GM10266 (cell line): ENCODE results near the gene DSCAML1.
"Not testable (repeated sequence)": the region's sequence is repeated elsewhere in the genome, so short reads cannot be mapped to it uniquely, and the experiment has no call there.

ENCODE experiments used
- DNase-seq: peaks from one replicate; pipeline ENCODE4 v3.0.0; 2012; ENCODE audit errors: extremely low spot score
- TF ChIP-seq, protein P1 (sequence below): IDR thresholded peaks from 2 replicates; pipeline ENCODE4 v1.5.1; 2012; ENCODE audit warnings: mild to moderate bottlenecking, low read depth; ENCODE audit not compliant: control insufficient read depth, insufficient read depth; ENCODE audit errors: missing control alignments

Gene DSCAML1

DNA sequence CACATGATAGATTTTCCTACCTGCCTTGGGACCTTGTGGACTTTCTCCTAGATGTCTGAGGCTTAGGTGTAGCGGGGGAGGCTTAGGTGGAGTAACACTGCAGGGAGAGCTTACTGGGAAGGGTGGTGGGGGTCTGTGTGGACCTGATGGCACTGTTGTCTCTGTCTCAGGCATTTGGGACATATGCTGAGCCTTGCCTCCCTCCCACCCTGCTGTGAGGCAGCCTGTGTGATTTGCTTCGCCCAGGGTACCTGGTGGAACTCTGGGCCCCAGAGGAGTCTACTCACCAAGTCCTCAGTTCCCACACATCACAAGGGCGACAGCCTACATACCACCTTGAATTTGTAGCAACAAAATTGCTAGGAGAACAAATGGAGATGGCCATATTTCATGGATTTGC is 388.7 kb downstream of the DSCAML1 start:
- no peak for DNase-seq
- TF ChIP-seq, protein P1, sequence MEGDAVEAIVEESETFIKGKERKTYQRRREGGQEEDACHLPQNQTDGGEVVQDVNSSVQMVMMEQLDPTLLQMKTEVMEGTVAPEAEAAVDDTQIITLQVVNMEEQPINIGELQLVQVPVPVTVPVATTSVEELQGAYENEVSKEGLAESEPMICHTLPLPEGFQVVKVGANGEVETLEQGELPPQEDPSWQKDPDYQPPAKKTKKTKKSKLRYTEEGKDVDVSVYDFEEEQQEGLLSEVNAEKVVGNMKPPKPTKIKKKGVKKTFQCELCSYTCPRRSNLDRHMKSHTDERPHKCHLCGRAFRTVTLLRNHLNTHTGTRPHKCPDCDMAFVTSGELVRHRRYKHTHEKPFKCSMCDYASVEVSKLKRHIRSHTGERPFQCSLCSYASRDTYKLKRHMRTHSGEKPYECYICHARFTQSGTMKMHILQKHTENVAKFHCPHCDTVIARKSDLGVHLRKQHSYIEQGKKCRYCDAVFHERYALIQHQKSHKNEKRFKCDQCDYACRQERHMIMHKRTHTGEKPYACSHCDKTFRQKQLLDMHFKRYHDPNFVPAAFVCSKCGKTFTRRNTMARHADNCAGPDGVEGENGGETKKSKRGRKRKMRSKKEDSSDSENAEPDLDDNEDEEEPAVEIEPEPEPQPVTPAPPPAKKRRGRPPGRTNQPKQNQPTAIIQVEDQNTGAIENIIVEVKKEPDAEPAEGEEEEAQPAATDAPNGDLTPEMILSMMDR = no peak

DNA sequence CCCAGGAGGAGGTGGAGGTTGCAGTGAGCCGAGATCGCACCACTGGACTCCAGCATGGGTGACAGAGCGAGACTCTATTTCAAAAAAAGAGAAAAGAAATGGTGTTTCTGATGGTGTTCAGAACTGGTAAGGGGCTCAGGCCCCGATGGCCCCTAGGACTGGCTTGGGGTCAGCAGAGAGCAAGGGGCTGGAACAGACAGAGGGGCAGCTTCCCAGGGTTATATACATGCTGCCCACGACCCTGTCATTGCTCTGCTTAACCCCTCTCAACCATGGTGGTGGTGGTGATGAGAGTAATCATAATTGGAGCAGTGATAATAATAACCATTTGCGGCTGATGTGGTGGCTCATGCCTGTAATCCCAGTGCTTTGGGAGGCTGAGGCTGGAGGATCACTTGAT is 390.0 kb downstream of the DSCAML1 start:
- TF ChIP-seq, protein P1 = no peak
- no peak for DNase-seq

DNA sequence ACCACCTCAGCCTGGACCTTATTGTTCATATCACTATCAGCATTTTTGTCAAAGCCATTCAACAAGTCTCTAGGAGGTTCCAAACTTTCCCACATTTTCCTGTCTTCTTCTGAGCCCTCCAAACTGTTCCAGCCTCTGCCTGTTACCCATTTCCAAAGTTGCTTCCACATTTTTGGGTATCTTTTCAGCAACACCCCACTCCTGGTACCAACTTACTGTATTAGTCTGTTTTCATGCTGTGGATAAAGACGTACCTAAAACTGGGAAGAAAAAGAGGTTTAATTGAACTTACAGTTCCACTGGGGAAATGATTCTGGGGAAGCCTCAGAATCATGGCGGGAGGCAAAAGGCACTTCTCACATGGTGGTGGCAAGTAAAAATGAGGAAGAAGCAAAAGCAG is 391.1 kb downstream of the DSCAML1 start:
- not testable (repeated sequence) for DNase-seq

DNA sequence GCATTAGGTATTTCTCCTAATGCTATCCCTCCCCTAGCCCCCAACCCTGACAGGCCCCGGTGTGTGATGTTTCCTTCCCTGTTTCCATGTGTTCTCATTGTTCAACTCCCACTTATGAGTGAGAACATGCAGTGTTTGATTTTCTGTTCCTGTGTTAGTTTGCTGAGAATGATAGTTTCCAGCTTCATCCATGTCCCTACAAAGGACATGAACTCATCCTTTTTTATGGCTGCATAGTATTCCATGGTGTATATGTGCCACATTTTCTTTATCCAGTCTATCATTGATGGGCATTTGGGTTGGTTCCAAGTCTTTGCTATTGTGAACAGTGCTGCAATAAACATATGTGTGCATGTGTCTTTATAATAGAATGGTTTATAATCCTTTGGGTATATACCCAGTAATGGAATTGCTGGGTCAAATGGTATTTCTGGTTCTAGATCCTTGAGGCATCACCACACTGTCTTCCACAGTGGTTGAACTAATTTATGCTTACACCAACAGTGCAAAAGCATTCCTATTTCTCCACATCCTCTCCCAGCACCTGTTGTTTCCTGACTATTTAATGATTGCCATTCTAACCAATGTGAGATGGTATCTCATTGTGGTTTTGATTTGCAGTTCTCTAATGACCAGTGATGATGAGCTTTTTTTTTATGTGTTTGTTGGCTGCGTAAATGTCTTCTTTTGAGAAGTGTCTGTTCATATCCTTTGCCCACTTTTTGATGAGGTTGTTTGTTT is 397.7 kb downstream of the DSCAML1 start:
- not testable (repeated sequence) for DNase-seq

DNA sequence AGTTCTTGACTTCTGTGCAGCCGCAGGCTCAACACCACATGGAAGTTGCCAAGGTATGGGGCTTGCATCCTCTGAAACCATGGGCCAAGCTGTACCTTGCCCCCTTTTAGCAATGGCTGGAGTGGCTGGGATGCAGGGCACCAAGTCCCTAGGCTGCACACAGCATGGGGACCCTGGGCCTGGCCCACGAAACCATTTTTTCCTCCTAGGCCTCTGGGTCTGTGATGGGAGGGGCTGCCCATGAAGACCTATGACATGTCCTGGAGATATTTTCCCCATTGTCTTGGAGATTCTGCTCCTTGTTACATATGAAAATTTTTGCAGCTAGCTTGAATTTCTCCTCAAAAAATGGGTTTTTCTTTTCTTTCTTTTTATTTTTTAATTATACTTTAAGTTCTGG is 398.4 kb downstream of the DSCAML1 start:
- not testable (repeated sequence) for DNase-seq

DNA sequence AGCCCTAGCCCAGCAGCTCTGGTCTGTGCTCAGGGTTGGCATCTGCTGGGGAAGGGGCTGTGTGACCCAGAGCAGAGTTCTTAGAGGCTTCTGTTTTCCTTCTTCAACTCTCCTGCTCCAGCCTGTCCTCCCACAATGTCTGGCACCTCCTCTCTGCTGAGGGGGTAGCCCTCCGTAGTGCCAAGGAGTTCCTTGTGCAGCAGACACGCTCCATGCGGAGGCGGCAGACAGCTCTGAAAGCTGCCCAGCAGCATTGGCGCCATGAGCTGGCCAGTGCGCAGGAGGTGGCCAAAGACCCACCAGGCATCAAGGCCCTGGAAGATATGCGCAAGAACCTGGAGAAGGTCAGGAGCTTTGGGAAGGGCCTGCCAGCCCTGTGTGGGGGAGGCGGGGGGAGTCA is 400.0 kb downstream of the DSCAML1 start:
- DNase-seq = no peak
- TF ChIP-seq, protein P1 = no peak

DNA sequence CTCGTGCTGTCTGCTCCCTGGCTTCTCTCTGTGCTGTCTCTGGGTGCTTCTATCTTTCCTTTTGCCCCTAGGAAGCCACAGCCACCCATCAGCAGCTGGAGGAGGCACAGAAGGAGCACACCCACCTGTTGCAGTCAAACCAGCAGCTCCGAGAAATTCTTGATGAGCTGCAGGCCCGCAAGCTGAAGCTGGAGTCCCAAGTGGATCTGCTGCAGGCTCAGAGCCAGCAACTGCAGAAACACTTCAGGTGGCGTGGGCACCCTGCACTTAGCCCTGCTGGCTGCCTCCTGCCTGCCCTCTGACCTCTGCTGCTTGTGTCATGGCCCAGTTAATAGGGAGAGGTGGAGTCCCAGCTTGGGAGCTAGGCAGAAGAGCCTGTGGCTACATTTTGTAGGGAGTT is 401.5 kb downstream of the DSCAML1 start:
- TF ChIP-seq, protein P1 = no peak

DNA sequence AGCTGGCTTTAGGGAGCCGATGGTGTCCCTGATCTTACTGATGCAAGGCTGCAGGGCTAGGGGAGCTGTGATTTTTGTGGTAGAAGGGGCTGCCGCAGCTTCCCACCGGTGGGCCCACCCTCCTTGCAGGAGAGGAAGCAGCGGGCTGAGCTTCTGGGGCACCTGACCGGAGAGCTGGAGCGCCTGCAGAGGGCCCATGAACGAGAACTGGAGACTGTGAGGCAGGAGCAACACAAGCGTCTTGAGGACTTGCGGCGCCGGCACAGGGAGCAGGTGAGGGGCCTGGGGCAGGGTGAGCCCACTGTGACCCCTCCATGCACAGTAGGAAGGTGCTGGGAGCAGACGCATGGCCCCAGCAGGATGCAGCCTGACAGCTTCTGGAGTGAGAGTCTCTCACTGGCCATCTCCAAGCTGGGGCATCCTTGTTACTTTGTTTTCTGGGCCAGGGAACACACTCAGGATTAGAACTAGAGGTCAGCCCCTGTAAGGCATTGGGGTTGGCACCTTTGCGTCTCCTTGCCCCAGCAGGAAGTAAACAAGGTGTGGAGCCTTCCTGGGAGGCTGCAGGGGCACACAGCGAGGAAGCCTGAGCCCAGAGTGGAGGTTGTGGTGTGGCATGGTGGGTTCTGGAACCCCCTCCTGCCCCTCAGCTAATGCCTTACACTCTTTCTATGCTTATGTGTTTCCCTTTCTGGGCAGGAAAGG is 402.6 kb downstream of the DSCAML1 start:
- no peak for DNase-seq
- TF ChIP-seq, protein P1 = no peak

More for the DNA sequence above, 401.5 kb downstream of the DSCAML1 start:
- no peak for DNase-seq

DNA sequence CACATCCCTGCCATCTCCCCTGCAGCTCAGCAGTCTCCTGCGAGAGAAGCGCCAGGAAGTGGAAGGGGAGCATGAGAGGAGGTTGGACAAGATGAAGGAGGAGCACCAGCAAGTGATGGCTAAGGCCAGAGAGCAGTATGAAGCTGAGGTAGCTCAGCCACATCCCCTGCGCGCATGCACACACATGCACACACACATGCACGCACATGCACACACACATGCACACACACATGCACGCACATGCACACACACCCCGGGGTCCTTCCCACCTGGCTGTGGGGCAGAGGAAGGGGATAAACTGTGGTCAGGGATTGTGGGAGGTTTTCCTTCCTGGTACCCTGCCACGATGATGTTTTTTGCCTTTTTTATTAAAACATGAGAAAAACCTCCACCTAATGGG is 404.0 kb downstream of the DSCAML1 start:
- TF ChIP-seq, protein P1 = no peak
- no peak for DNase-seq
